ENCODE results near the gene XDH.

XDH gene

GRCh38 chr2:31294196-31294595 lies 120.3 kb downstream of the XDH start:
- Histone ChIP-seq H3K36me3 (ENCODE audit: insufficient read depth, low read length) (no peaks in the 10 kb centered on the region), H3K27me3 (ENCODE audit: insufficient read depth, low read length) (no peaks in the 10 kb centered on the region), H2AFZ (ENCODE audit: low read length) (no peak overlapping the region), H3K4me3 (ENCODE audit: low read depth, low read length, poor library complexity, severe bottlenecking) (no peak overlapping the region), H3K9ac (ENCODE audit: low read length) (no peak overlapping the region), H3K4me2 (ENCODE audit: low read length) (no peak overlapping the region), H3K9me2 (ENCODE audit: low read depth, low read length) (no peaks in the 10 kb centered on the region), H3K4me1 (ENCODE audit: insufficient read depth, low read length, severe bottlenecking) (no peaks in the 10 kb centered on the region), H3K79me2 (ENCODE audit: insufficient read depth, low read length) (no peaks in the 10 kb centered on the region), H3K27ac (ENCODE audit: low read depth, low read length, poor library complexity, severe bottlenecking) (no peak overlapping the region), H3K9me3 (ENCODE audit: low read length) (no peaks in the 10 kb centered on the region), H3F3A (ENCODE audit: insufficient read depth, low read length) (no peaks in the 10 kb centered on the region), H4K20me1 (ENCODE audit: insufficient read depth, low read length) (no peaks in the 10 kb centered on the region)
- TF ChIP-seq CTCF (IDR thresholded peaks at IDR 0.05; ENCODE audit: low read length) = no peak
- no peak for TF ChIP-seq EZH2 (IDR thresholded peaks at IDR 0.05; ENCODE audit: borderline replicate concordance, low read length)

- H3K9me2 ChIP-seq (ENCODE audit: low read depth, low read length) = no peaks in the 10 kb centered on the region
- H2AFZ ChIP-seq (ENCODE audit: low read length) = no peak overlapping the region
- no peak overlapping the region for H3K4me3 ChIP-seq (ENCODE audit: low read depth, low read length, poor library complexity, severe bottlenecking)
- no peaks in the 10 kb centered on the region for H3K79me2 ChIP-seq (ENCODE audit: insufficient read depth, low read length)
- H3K36me3 ChIP-seq (ENCODE audit: insufficient read depth, low read length) = no peaks in the 10 kb centered on the region
- H3K4me2 ChIP-seq (ENCODE audit: low read length) = no peak overlapping the region
- H3K9me3 ChIP-seq (ENCODE audit: low read length) = no peaks in the 10 kb centered on the region
- no peaks in the 10 kb centered on the region for H3K27me3 ChIP-seq (ENCODE audit: insufficient read depth, low read length)
- no peak overlapping the region for H3K27ac ChIP-seq (ENCODE audit: low read depth, low read length, poor library complexity, severe bottlenecking)
- TF ChIP-seq CTCF (IDR thresholded peaks at IDR 0.05; ENCODE audit: low read length) = no peak
- no peak for TF ChIP-seq EZH2 (IDR thresholded peaks at IDR 0.05; ENCODE audit: borderline replicate concordance, low read length)
- no peak overlapping the region for H3K9ac ChIP-seq (ENCODE audit: low read length)
- H4K20me1 ChIP-seq (ENCODE audit: insufficient read depth, low read length) = no peaks in the 10 kb centered on the region
- no peaks in the 10 kb centered on the region for H3K4me1 ChIP-seq (ENCODE audit: insufficient read depth, low read length, severe bottlenecking)
- H3F3A ChIP-seq (ENCODE audit: insufficient read depth, low read length) = no peaks in the 10 kb centered on the region
Observed at GRCh38 chr2:31287654-31288053, 126.9 kb downstream of the XDH start.

- Histone ChIP-seq H3K27ac (ENCODE audit: low read depth, low read length, poor library complexity, severe bottlenecking) (no peak overlapping the region), H3K27me3 (ENCODE audit: insufficient read depth, low read length) (no peaks in the 10 kb centered on the region), H2AFZ (ENCODE audit: low read length) (no peak overlapping the region), H3K4me2 (ENCODE audit: low read length) (no peak overlapping the region), H3K36me3 (ENCODE audit: insufficient read depth, low read length) (no peaks in the 10 kb centered on the region), H3K9me2 (ENCODE audit: low read depth, low read length) (no peaks in the 10 kb centered on the region), H3K9me3 (ENCODE audit: low read length) (no peaks in the 10 kb centered on the region), H3K79me2 (ENCODE audit: insufficient read depth, low read length) (no peaks in the 10 kb centered on the region), H3F3A (ENCODE audit: insufficient read depth, low read length) (no peaks in the 10 kb centered on the region), H3K4me1 (ENCODE audit: insufficient read depth, low read length, severe bottlenecking) (no peaks in the 10 kb centered on the region), H3K9ac (ENCODE audit: low read length) (no peak overlapping the region), H4K20me1 (ENCODE audit: insufficient read depth, low read length) (no peaks in the 10 kb centered on the region), H3K4me3 (ENCODE audit: low read depth, low read length, poor library complexity, severe bottlenecking) (no peak overlapping the region)
- TF ChIP-seq EZH2 (IDR thresholded peaks at IDR 0.05; ENCODE audit: borderline replicate concordance, low read length) (no peak), CTCF (IDR thresholded peaks at IDR 0.05; ENCODE audit: low read length) (no peak)
Observed at GRCh38 chr2:31286961-31287550, 127.5 kb downstream of the XDH start.
